GM12878 (cell line): Measurements from ENCODE around the gene MDFI. TPM values are rescaled to one million over a fixed set of nuclear protein-coding genes. Genes with fewer than 3 reads are reported as not detected.

Source experiments
- ATAC-seq: fragments of 200-7000 bp; cut with Tn5 transposase; 3 replicates; pipeline ENCODE4 v1.9.1; 2020; ENCODE audit warnings: mild to moderate bottlenecking, moderate library complexity
- BruUV-seq: library from RNA; stranded (reverse); fragments of 400-500 nt; replicated peaks from 2 replicates; lab custom pipeline; 2021; lab: Mats Ljungman, UMichigan
- CTCF ChIA-PET: fragments of 300-600 bp; sonication (Branson Sonifier 250); formaldehyde crosslinking; extraction: SDS; loops from one replicate; lab custom pipeline; 2021; ENCODE audit warnings: inconsistent platforms; lab: Yijun Ruan, JAX
- POLR2A ChIA-PET: fragments of 350-600 bp; formaldehyde crosslinking; extraction: SDS; loops from one replicate; lab custom pipeline; 2021; ENCODE audit warnings: inconsistent platforms; lab: Charles Lee
- RAD21 ChIA-PET: fragments of 300-600 bp; sonication (Branson Sonifier 250); formaldehyde crosslinking; loops from one replicate; lab custom pipeline; 2023; ENCODE audit warnings: antibody characterized with exemption; ENCODE audit not compliant: unreplicated experiment; lab: Charles Lee
- SMC1A ChIA-PET: fragments of 300-600 bp; sonication (Branson Sonifier 250); formaldehyde crosslinking; loops from one replicate; lab custom pipeline; 2023; ENCODE audit not compliant: unreplicated experiment, uncharacterized antibody; lab: Charles Lee
- DNase-seq: peaks from one replicate; pipeline ENCODE4 v3.0.0-alpha.2; 2011; ENCODE audit warnings: low read depth, low spot score
- FAIRE-seq: peaks from 3 replicates; lab custom pipeline; 2011; peaks lifted over from hg19 to GRCh38; lab: Jason Lieb, UNC
- H2AFZ ChIP-seq: 2 replicates; pipeline ENCODE4 v1.6.0; 2011; ENCODE audit warnings: low read depth, low read length, control low read depth; ENCODE audit not compliant: control insufficient read depth
- H3K27ac ChIP-seq: 2 replicates; pipeline ENCODE4 v1.5.1; 2011; ENCODE audit warnings: control low read depth; ENCODE audit not compliant: control insufficient read depth, insufficient read depth
- H3K27me3 ChIP-seq, 2 experiments: replicated peaks in 1 of 2; 2 replicates each; pipeline versions ENCODE4 v1.6.0 to v1.6.1; 2011; ENCODE audit warnings: low read length in 1 of 2; ENCODE audit not compliant: control insufficient read depth in 2 of 2, insufficient read depth in 2 of 2
- H3K36me3 ChIP-seq, 2 experiments: 2 replicates each; pipeline ENCODE4 v1.5.1; 2011; ENCODE audit warnings: low read length in 1 of 2; ENCODE audit not compliant: control insufficient read depth in 2 of 2, insufficient read depth in 2 of 2
- H3K4me1 ChIP-seq: 2 replicates; pipeline ENCODE4 v1.6.1; 2011; ENCODE audit warnings: mild to moderate bottlenecking, low read length, moderate library complexity, mixed read lengths; ENCODE audit not compliant: control insufficient read depth, insufficient read depth
- H3K4me2 ChIP-seq: 2 replicates; pipeline ENCODE4 v1.6.0; 2011; ENCODE audit warnings: control low read depth; ENCODE audit not compliant: control insufficient read depth, insufficient read depth
- H3K4me3 ChIP-seq: fragments of 200-600 bp; sonication (generic); 2 replicates; pipeline ENCODE4 v1.5.1; 2016
- H3K79me2 ChIP-seq: 2 replicates; pipeline ENCODE4 v1.6.0; 2011; ENCODE audit warnings: low read length; ENCODE audit not compliant: control insufficient read depth, insufficient read depth
- H3K9ac ChIP-seq: 2 replicates; pipeline ENCODE4 v1.8.0; 2011; ENCODE audit warnings: low read length, control low read depth, mixed read lengths; ENCODE audit not compliant: control insufficient read depth, insufficient read depth
- H3K9me3 ChIP-seq: replicated peaks from 3 replicates; pipeline ENCODE4 v1.5.1; 2011; ENCODE audit warnings: mild to moderate bottlenecking, low read length; ENCODE audit not compliant: control insufficient read depth, insufficient read depth
- H4K20me1 ChIP-seq: 2 replicates; pipeline ENCODE4 v1.6.0; 2011; ENCODE audit not compliant: control insufficient read depth, insufficient read depth
- CHD1 ChIP-seq: IDR thresholded peaks from 2 replicates; pipeline ENCODE4 v1.6.1; 2012; ENCODE audit warnings: low read depth, low read length, improper control_type of control experiment
- LARP7 ChIP-seq: fragments of 450-650 bp; IDR thresholded peaks from 2 replicates; pipeline ENCODE4 v1.6.1; 2017; ENCODE audit warnings: mild to moderate bottlenecking
- MLLT1 ChIP-seq: fragments of 450-650 bp; IDR thresholded peaks from 2 replicates; pipeline ENCODE4 v1.6.1; 2016; ENCODE audit warnings: mild to moderate bottlenecking
- NR2F1 ChIP-seq: fragments of 450-650 bp; conservative IDR thresholded peaks from 2 replicates; pipeline ENCODE4 v1.6.1; 2017; ENCODE audit warnings: mild to moderate bottlenecking
- NRF1 ChIP-seq: conservative IDR thresholded peaks from 2 replicates; pipeline ENCODE4 v1.6.1; 2011; ENCODE audit warnings: mild to moderate bottlenecking, low read depth, low read length, improper control_type of control experiment
- PAX5 ChIP-seq: IDR thresholded peaks from 2 replicates; pipeline ENCODE4 v1.6.1; 2011; ENCODE audit warnings: low read depth, low read length, borderline replicate concordance
- POLR2AphosphoS5 ChIP-seq: IDR thresholded peaks from 2 replicates; pipeline ENCODE4 v1.6.1; 2011; ENCODE audit warnings: mild to moderate bottlenecking, low read length, inconsistent platforms
- STAT3 ChIP-seq: IDR thresholded peaks from 2 replicates; pipeline ENCODE4 v1.6.1; 2011; ENCODE audit warnings: low read depth, low read length, improper control_type of control experiment
- WGBS: methylation state at CpG from one replicate; pipeline ENCODE4 v1.1.6; 2016; ENCODE audit warnings: low lambda C conversion rate; ENCODE audit not compliant: insufficient replicate concordance, insufficient coverage; ENCODE audit errors: missing lambda C conversion rate; 5-methylcytosine and 5-hydroxymethylcytosine counted together
- in situ Hi-C: fragments of 300-500 bp; cut with MboI; formaldehyde crosslinking; loops from 9 replicates; pipeline ENCODE4 v1.14.3; 2018; ENCODE audit warnings: mixed read lengths
- intact Hi-C: fragments of 100-400 bp; cut with micrococcal nuclease; formaldehyde crosslinking; loops from one replicate; pipeline ENCODE4 v1.14.2; 2022; ENCODE audit not compliant: unreplicated experiment
- polyA plus RNA-seq, 11 experiments: library from polyadenylated mRNA; depleted of rRNA in 4 of 11; unstranded in 6 of 11; stranded (reverse) in 5 of 11; fragments of >200 nt; fragmentation: Nextera tagmentation in 4 of 11; fragmentation: Illumina TruSeq in 1 of 11; extraction: Ambion mirVana in 4 of 11; extraction: Trizol in 1 of 11; gene quantifications; 1 replicate in 1 of 11; 2 replicates in 10 of 11; pipeline versions ENCODE4 v1.2.1 to v1.2.3, GENCODE V29; 2011 to 2016; ENCODE audit warnings: inconsistent platforms in 2 of 11, missing spikeins in 2 of 11, low read depth in 1 of 11
- total RNA-seq, 4 experiments: library from RNA; depleted of rRNA in 3 of 4; stranded (reverse); fragments of >200 nt in 3 of 4; fragmentation: Illumina TruSeq in 1 of 4; extraction: Trizol in 1 of 4; gene quantifications; 2 replicates each; pipeline versions ENCODE4 v1.2.1 to v1.2.3, GENCODE V29; 2013 to 2021

The MDFI gene
- total and polyA plus RNA-seq, 10 of the 15 experiments (the other 5 are each of a cell fraction or from before 2014, with no cell fraction given) = not detected

- Histone ChIP-seq H3K9me3 (no peaks in the 10 kb centered on the region), H3K9ac (no peak overlapping the region), H3K27me3 (no peaks in the 10 kb centered on the region), H4K20me1 (no peaks in the 10 kb centered on the region; the same call in 1 of the 2 replicates), H3K27ac (no peak overlapping the region), H3K4me1 (no peaks in the 10 kb centered on the region), H3K4me2 (no peak overlapping the region), H3K79me2 (peaks cover 10% of the 10 kb centered on the region), H3K4me3 (no peak overlapping the region), H2AFZ (no peak overlapping the region), H3K36me3 (peaks cover 17 to 41% of the 10 kb centered on the region in 2 experiments; a peak in 3 of 4 replicates)
- TF ChIP-seq STAT3 (no peak), LARP7 (no peak), NRF1 (no peak), PAX5 (no peak), POLR2AphosphoS5 (no peak), MLLT1 (no peak), CHD1 (no peak), NR2F1 (no peak)
- POLR2A ChIA-PET = interaction anchor here (0.7 to 1.9 kb wide), 3 partner anchors 16 to 150 kb away, joined by 3 to 4 read pairs (median 3); no protein-coding TSS in a partner anchor
- intact Hi-C loops (no loop called here), in situ Hi-C loops (loop anchor here (10.0 kb wide), 1 partner anchor 85 kb away; no protein-coding TSS in a partner anchor)
- FAIRE-seq (no peak), DNase-seq (no peak), ATAC-seq (no peak)
- WGBS = 74% methylated on average over 9 of the region's 9 CpGs
- RAD21 ChIA-PET = interaction anchor here (1.3 to 2.2 kb wide), 2 partner anchors 16 to 44 kb away, joined by 4 to 7 read pairs; no protein-coding TSS in a partner anchor
- CTCF ChIA-PET = interaction anchor here (1.0 to 1.3 kb wide), 3 partner anchors 10 to 45 kb away, joined by 3 to 6 read pairs (median 4); no protein-coding TSS in a partner anchor
- no TSS peak for BruUV-seq
- SMC1A ChIA-PET = interaction anchor here (0.6 to 1.2 kb wide), 4 partner anchors 11 to 846 kb away, joined by 3 to 5 read pairs (median 4); no protein-coding TSS in a partner anchor
Measured at GRCh38 chr6:41689171-41690008, 51.1 kb downstream of the MDFI start.
